HG02571 (cell line): Measurements from ENCODE around the gene AK2.
"Not testable (repeated sequence)": the region's sequence is repeated elsewhere in the genome, so short reads cannot be mapped to it uniquely, and the experiment has no call there.

ENCODE experiments used
- ATAC-seq: cut with Tn5 transposase; IDR thresholded peaks from one replicate; pipeline ENCODE4 v1.9.1; 2021; ENCODE audit warnings: mild to moderate bottlenecking, moderate library complexity; ENCODE audit not compliant: unreplicated experiment

The AK2 gene

DNA sequence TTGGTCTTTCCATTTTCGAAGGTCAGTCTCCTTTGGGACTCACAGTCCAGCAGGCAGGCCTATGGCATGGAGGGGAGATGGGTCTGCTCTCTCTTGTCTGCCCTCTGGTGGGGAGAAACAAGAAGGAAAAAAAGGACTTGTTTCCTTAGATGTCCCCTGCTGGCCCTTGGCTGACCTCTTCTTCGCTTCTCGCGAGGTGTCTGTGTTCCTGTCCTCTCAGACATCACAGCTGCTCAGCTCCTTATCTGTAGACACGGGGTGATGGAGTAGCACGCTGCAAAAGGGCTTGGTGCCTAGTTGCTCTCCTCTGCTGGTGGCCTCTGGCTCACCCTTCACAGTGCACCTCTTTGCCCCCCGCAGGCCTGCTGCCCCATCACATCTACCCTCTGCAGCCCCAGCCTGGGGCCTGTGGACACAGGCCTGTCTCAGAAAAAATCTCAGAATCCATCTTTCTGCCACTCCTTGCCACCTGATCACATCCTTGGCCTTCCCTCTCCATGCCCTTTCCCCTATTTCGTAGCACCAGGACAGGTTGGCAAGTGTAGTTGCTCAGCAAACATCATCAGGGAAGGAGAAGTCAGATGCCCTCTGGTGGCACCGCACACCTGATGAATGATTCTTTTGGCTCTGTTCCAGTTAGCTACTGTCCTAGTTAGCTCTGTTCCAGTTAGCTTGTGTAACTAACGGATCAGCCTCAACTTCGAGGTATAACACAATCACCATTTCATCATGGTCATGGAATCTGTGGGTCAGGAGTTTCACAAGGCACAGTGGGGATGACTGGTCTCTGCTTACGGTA, 18.7 kb upstream of the AK2 start:
- ATAC-seq = no peak

- no peak for ATAC-seq
These were observed 13.8 kb upstream of the AK2 start for GRCh38 chr1:33050221-33051076.

DNA sequence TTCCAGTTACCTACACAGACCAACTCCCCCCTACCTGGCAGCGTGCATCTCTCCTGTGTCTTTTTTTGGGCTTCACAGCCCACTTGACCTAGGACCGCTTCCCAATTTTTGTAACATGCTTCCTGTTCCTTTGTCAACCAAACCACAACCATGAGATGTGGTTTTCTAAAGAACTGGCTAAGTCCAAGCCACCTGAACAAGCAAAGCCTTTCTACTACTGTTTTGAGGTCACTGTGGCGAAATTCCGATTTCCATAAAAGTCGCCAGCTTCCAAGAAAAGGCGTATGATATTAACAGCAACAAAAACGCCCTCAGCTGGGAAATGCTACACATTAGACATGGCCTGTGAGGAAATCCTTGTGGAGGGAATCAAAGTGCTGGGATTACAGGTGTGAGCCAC, 12.7 kb upstream of the AK2 start:
- no peak for ATAC-seq

DNA sequence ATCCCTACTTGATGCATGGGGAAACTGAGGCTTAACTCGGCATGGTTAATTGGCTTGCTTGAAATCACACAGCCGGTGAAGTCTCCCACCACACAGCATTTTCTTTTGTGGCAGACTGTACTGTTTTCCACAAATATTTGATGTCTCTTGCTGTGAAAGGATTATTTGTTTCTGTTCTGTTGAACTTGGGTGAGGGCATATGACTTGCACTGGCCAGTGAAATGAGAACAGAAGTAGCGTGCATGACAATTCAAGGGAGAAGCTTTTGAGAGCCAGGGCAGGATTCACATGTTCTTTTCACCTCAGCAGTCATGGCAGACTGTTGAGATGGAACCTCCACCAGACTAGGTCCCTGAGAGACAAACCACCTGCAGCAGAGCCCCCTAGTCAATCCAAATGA, 11.7 kb upstream of the AK2 start:
- no peak for ATAC-seq

- ATAC-seq = no peak
These were observed 11.2 kb upstream of the AK2 start for GRCh38 chr1:33047839-33048305.

- ATAC-seq = no peak
These were observed 10.6 kb upstream of the AK2 start for GRCh38 chr1:33047290-33047689.

GRCh38 chr1:33046234-33046633, 9.6 kb upstream of the AK2 start:
- not testable (repeated sequence) for ATAC-seq

DNA sequence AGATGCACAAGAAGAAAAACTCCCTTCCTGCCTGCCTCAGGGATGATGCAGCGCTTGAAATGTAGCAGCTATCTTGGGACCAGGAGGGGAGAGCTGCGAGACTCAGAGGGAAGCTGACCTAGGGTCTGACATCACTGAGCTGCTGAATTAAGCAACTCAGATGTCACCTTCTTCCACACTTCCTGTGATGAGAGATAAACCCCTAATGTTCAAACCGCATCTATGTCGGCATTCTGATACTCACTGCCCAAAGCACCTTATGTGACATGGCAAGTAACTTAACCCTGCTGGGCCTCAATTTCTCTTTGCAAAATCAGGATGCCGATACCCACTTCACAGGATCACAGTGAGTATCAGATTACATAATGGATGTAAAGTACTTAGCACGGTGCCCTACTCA, 9.1 kb upstream of the AK2 start:
- ATAC-seq = no peak

DNA sequence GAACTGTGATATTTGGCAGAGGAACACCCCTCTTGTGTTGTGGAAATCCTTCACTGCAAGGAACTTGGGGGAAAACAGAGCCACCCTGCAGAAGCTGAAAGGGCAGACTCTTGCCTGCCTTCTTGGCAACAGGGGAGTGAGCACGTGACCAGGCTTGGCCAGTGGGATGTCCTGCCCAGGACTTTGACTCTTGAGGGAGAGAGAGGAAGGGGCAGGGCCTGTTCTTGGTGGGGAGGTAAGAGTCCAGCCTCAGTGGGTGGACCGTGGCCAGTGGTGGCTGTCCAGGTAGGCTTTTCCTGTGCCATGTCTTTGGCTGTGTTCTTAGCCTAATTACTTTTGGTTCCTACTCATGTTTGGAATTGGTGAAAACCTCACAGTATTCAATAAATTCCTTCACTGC, 8.6 kb upstream of the AK2 start:
- no peak for ATAC-seq

GRCh38 chr1:33043267-33044092, 6.8 kb upstream of the AK2 start:
- no peak for ATAC-seq

DNA sequence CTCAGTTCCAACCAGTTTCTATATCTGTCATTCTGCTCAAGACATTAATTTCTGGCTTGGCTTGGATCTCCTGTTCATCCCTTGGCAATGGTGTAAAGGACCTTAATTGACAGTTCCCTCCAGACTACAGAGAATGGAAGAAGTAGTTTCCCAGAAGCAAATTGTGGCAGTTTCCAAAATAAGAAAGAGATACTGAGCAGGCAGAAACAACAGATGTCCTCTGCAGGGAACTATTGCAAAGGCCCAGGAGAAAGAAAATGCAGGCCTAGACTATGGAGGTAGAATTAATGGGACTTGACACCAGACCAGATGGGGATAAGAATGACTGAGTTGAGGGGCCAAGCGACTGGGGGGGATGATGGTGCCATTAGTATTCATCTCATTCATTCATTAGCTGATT, 6.1 kb upstream of the AK2 start:
- ATAC-seq = no peak

- ATAC-seq = no peak
These were observed 4.3 kb upstream of the AK2 start for GRCh38 chr1:33041026-33041425.

- no peak for ATAC-seq
These were observed 3.2 kb upstream of the AK2 start for GRCh38 chr1:33039840-33040239.

- ATAC-seq = no peak
These were observed 595 bp downstream of the AK2 start for GRCh38 chr1:33036051-33036525.

DNA sequence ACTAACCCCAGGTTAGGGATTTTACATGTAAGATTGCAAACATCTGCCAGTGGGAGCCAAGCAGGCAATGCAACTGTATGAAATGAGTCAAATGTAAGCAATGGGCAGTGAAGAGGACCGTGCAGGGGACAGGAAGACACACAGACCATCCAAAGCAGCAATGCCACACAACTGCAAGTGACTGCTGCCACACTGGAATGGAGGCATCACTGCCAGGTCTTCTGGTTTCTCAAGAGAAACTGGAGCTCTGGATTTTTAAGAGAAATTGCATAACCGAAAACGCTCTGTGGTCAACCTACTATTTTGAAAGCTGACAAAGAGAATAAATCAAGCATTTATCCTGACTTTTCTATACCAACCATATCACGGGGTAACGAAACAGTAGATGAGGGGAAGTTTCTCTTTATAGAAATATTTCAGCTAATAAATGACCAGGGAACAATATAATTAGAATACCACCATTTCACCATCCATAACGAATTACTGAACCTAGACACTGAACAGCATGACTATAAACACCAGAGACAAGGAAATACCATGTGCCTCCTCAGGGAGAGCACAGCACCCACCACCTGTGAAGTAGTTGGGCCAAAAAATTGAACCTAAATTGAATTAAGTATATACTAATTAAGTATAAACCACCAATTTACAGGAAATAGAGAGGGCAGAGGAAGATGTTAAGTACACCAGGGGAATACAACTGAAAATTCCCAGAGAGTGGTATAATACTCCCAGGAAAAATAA, 4.4 kb downstream of the AK2 start:
- ATAC-seq = no peak

GRCh38 chr1:33031506-33031905, 5.2 kb downstream of the AK2 start:
- no peak for ATAC-seq

DNA sequence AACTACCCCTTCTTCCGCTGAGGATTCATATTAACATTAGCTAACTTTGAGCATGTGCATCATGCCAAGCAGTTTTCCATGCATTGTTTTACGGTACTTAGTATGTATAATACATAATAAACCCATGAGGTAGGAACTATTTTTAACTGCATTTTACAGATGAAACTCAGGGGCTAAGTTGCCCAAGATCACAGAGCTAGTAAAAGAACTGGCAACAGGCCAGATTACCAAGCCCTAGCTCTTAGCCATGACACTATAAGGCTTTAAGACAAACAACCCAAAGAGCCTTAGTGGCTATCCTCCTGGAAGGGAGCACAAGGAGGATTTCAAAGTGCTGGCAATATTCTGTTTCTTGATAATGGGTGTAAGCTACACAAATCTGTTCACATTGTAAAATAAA, 6.1 kb downstream of the AK2 start:
- no peak for ATAC-seq

GRCh38 chr1:33029921-33030320, 6.8 kb downstream of the AK2 start:
- no peak for ATAC-seq

DNA sequence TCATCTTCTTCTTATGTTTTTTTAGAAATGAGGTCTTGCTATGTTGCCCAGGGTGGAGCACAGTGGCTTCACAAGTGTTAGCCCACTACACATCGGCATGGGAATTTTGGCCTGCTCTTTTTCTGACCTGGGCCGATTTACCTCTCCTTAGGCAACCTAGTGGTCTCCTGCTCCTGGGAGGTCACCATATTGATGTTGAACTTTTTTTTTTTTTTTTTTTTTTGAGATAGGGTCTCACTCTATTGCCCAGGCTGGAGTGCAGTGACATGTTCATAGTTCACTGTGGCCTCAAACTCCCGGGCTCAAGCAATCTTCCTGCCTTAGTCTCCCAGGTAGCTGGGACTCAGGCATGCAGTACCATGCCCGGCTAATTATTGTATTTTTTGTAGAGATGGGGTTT, 7.5 kb downstream of the AK2 start:
- no peak for ATAC-seq

- ATAC-seq = no peak
These were observed 10.9 kb downstream of the AK2 start for GRCh38 chr1:33025761-33026160.
